Upper lobe of left lung (tissue), 6 donors: ENCODE results near the gene DNAJC1. TPM values are rescaled to one million over a fixed set of nuclear protein-coding genes. Genes with fewer than 3 reads are reported as not detected.

Experiments
- ATAC-seq, 2 donors: fragments of 200-7000 bp; cut with Tn5 transposase; one replicate each; pipeline ENCODE4 v1.9.1; 2022; ENCODE audit warnings: mild to moderate bottlenecking in 2 of 2, moderate library complexity in 2 of 2; ENCODE audit not compliant: low FRiP score in 2 of 2
- DNase-seq, 2 donors: peaks; one replicate each; pipeline ENCODE4 v3.0.0-alpha.2; 2019 to 2020
- H3K27ac ChIP-seq, 4 donors: fragments of 200-600 bp; sonication (generic); one replicate each; pipeline ENCODE4 v1.5.1; 2016 to 2019
- H3K27me3 ChIP-seq, 4 donors: fragments of 200-600 bp; sonication (generic); one replicate each; pipeline ENCODE4 v1.5.1; 2017 to 2019
- H3K36me3 ChIP-seq, 4 donors: fragments of 200-600 bp; sonication (generic); one replicate each; pipeline ENCODE4 v1.5.1; 2016 to 2019
- H3K4me1 ChIP-seq, 4 donors: fragments of 200-600 bp; sonication (generic); one replicate each; pipeline ENCODE4 v1.5.1; 2018 to 2019
- H3K4me3 ChIP-seq, 4 donors: fragments of 200-600 bp; sonication (generic); one replicate each; pipeline ENCODE4 v1.5.1; 2017 to 2019; ENCODE audit warnings: mild to moderate bottlenecking in 2 of 4, moderate library complexity in 1 of 4
- H3K9me3 ChIP-seq, 4 donors: fragments of 200-600 bp; sonication (generic); one replicate each; pipeline ENCODE4 v1.5.1; 2018 to 2019
- EP300 ChIP-seq, 4 donors: sonication (generic); formaldehyde crosslinking; IDR thresholded peaks; one replicate each; pipeline ENCODE4 v1.5.1; 2017; ENCODE audit warnings: antibody characterized with exemption in 4 of 4, control low read depth in 2 of 4
- POLR2A ChIP-seq, 4 donors: fragments of 450-650 bp; IDR thresholded peaks; one replicate each; pipeline ENCODE4 v1.5.1; 2016 to 2017; ENCODE audit warnings: antibody characterized with exemption in 4 of 4, mild to moderate bottlenecking in 2 of 4
- POLR2AphosphoS5 ChIP-seq, 2 donors: sonication (generic); formaldehyde crosslinking; IDR thresholded peaks; one replicate each; pipeline ENCODE4 v1.5.1; 2017; ENCODE audit warnings: antibody characterized with exemption in 2 of 2
- WGBS, 2 donors: methylation state at CpG; one replicate each; pipeline ENCODE4 v1.1.5; 2017 to 2018; 5-methylcytosine and 5-hydroxymethylcytosine counted together
- total RNA-seq, 6 donors: library from RNA; depleted of rRNA in 4 of 6; stranded (reverse); fragments of >200 nt in 4 of 6; gene quantifications; one replicate each; pipeline versions ENCODE4 v1.1.0 to v1.2.1, GENCODE V29; 2016 to 2021
- TF ChIP-seq, protein P1 (sequence below), 6 experiments: fragments of 450-650 bp in 4 of 6; fragments of 200-600 bp in 2 of 6; sonication (generic) in 2 of 6; IDR thresholded peaks; one replicate each; pipeline ENCODE4 v1.5.1; 2016 to 2019; ENCODE audit warnings: antibody characterized with exemption in 6 of 6
- donor health status: DM: no; HTN: no; CAD: no; lungs with moderate emphysema.
- donor health status: DM: no; HTN: yes; CAD: no; lungs with severe emphysema.

Gene DNAJC1
- total RNA-seq, 6 donors from 2014 or later, result 30.8 to 106 (median 74.1) TPM

DNA sequence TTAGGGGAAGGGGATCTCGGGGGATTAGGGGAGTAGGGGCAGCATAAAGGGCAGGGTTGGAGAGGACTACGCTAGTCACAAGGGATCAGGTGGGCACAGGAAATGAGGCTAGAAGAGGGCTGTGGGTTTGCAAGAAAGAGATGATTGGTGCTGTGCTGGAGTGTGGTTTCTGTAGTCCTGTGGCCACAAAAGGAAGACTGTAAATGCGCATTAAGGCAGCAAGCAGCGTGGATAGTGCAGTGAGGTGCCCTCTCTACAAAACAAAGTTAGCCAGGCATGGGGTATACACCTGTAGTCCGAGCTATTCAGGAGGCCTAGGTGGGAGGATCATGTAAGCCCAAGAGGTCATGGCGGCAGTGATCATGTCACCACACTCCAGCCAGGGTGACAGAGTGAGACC is 257.4 kb downstream of the DNAJC1 start:
- ATAC-seq (no peak), DNase-seq (no peak)
- Histone ChIP-seq H3K9me3 (no peaks in the 10 kb centered on the region), H3K36me3 (peaks cover 0 to 39% (median 15%) of the 10 kb centered on the region in 4 donors), H3K27ac (no peak overlapping the region), H3K4me3 (no peak overlapping the region), H3K27me3 (no peaks in the 10 kb centered on the region), H3K4me1 (no peaks in the 10 kb centered on the region)
- TF ChIP-seq, protein P1, sequence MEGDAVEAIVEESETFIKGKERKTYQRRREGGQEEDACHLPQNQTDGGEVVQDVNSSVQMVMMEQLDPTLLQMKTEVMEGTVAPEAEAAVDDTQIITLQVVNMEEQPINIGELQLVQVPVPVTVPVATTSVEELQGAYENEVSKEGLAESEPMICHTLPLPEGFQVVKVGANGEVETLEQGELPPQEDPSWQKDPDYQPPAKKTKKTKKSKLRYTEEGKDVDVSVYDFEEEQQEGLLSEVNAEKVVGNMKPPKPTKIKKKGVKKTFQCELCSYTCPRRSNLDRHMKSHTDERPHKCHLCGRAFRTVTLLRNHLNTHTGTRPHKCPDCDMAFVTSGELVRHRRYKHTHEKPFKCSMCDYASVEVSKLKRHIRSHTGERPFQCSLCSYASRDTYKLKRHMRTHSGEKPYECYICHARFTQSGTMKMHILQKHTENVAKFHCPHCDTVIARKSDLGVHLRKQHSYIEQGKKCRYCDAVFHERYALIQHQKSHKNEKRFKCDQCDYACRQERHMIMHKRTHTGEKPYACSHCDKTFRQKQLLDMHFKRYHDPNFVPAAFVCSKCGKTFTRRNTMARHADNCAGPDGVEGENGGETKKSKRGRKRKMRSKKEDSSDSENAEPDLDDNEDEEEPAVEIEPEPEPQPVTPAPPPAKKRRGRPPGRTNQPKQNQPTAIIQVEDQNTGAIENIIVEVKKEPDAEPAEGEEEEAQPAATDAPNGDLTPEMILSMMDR (IDR thresholded peaks at IDR 0.05), result no peak
- TF ChIP-seq POLR2AphosphoS5 (IDR thresholded peaks at IDR 0.05) (no peak), EP300 (IDR thresholded peaks at IDR 0.05) (no peak), POLR2A (IDR thresholded peaks at IDR 0.05) (no peak)
- 78 to 86% methylated on average over 6 of the region's 6 CpGs for WGBS, 2 donors

DNA sequence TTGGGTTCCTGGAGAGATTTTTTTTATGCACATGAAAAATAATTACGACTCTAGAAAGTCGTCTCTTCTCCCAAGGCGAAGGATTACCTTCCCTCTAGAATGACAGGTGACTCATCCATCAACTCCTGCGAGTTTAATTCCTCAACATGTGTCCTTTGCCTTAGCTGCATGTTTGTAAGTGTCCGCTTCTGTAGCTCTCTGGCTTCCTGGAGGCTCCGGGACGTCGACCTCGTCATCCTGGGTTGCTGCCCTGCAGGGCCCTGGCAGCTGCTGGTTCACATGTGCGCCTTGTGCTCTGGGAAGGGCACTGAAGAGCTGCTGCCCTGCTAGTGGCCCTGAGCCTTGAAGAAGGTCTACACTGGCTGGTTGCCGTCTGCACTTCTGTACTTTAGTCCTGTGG is 259.3 kb downstream of the DNAJC1 start:
- no peak for ATAC-seq
- no peak overlapping the region for H3K4me3 ChIP-seq
- no peaks in the 10 kb centered on the region for H3K4me1 ChIP-seq
- H3K9me3 ChIP-seq, result no peaks in the 10 kb centered on the region
- no peak overlapping the region for H3K27ac ChIP-seq
- 86 to 87% methylated on average over 10 to 11 of the region's 11 CpGs for WGBS, 2 donors
- no peak for DNase-seq
- H3K36me3 ChIP-seq, result peaks cover 4 to 56% (median 22%) of the 10 kb centered on the region in 4 donors
- H3K27me3 ChIP-seq, result no peaks in the 10 kb centered on the region
- TF ChIP-seq EP300 (IDR thresholded peaks at IDR 0.05) (no peak), POLR2A (IDR thresholded peaks at IDR 0.05) (no peak)
- TF ChIP-seq, protein P1 (IDR thresholded peaks at IDR 0.05), result no peak

DNA sequence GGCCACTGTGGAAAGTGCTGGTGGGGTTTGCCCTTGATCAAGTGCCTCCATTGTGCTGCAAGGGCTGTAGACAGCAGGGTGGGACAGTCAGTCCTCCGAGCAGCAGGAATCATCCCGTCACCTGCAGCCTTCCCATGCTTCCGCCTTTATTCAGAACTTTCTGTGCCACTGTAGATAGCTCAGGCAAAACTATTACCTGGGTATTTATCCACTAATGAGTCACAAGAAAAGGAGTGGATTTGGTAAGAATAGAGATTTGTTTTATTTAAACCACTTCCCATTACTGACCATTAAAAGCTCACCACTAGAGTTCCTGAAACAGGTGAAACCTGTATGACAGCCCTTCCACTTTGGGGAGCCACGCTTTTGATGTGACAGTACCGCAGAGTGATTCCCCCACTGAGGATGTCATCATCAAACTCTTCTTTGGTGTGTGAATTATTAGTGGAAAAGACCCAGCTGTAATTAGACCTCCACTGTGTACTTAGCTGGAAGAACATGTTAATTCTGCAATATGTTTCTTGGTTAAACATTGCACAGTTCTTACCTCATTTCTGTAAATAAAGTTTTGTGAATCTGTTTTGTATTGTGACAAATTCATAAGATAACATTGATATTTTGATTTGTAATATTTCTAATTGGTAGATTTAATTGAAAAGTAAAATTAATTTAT is 260.7 kb downstream of the DNAJC1 start:
- H3K27ac ChIP-seq, result no peak overlapping the region
- no peak for ATAC-seq
- peaks cover 4 to 69% (median 32%) of the 10 kb centered on the region in 4 donors for H3K36me3 ChIP-seq

DNA sequence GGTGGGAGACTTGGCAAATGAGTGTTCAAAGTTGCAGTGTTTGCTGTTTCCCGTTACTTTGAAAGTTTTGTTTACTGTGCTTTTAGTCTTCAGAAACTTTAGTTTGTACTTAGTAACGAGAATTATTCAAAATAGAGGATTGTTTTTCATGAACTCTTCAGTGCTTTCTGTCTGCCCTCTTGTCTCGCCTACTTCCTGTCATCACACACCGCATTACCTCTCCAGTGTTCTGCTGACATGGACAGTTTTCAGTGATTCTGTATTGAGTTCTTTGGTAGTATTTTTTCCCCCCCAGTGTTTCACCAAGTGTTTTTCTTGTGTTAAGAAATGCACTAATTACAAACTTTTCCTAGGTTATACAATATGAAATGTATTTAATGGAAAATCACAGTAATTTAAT is 262.5 kb downstream of the DNAJC1 start:
- Histone ChIP-seq H3K4me1 (no peaks in the 10 kb centered on the region), H3K4me3 (no peak overlapping the region), H3K27ac (no peak overlapping the region), H3K36me3 (peaks cover 4 to 78% (median 37%) of the 10 kb centered on the region in 4 donors), H3K27me3 (no peaks in the 10 kb centered on the region), H3K9me3 (no peaks in the 10 kb centered on the region)
- TF ChIP-seq EP300 (IDR thresholded peaks at IDR 0.05), result no peak
- no peak for TF ChIP-seq POLR2AphosphoS5 (IDR thresholded peaks at IDR 0.05)
- TF ChIP-seq, protein P1 (IDR thresholded peaks at IDR 0.05), result no peak
- TF ChIP-seq POLR2A (IDR thresholded peaks at IDR 0.05), result no peak
- ATAC-seq (no peak), DNase-seq (no peak)
- 72 to 76% methylated on average over 4 of the region's 4 CpGs for WGBS, 2 donors

More for the DNA sequence above, 260.7 kb downstream of the DNAJC1 start:
- Histone ChIP-seq H3K4me1 (no peaks in the 10 kb centered on the region), H3K27me3 (no peaks in the 10 kb centered on the region), H3K9me3 (no peaks in the 10 kb centered on the region), H3K4me3 (no peak overlapping the region)
- no peak for TF ChIP-seq POLR2AphosphoS5 (IDR thresholded peaks at IDR 0.05)
- no peak for TF ChIP-seq POLR2A (IDR thresholded peaks at IDR 0.05)
- no peak for TF ChIP-seq EP300 (IDR thresholded peaks at IDR 0.05)
- TF ChIP-seq, protein P1 (IDR thresholded peaks at IDR 0.05), result no peak
- WGBS, 2 donors, result 89 to 90% methylated on average over 5 of the region's 5 CpGs
- DNase-seq, result no peak

DNA sequence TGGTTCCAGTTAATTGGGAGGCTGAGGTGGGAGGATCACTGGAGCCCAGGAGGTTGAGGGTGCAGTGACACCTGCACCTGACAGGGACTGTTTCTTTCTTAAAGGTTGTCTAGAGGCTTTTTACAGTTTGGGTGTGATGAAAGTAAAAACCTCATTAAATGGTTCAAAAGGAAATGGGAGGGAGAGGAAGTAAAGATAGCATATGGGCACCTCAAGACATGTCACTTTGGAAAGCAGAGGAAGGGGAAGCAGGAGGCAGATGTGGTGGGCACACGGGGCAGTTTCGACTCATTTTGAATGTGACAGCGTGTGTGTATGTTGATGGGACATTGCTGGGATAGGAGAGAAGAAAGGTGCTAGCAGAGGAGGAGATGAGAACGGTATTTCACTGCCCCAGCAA is 266.4 kb downstream of the DNAJC1 start:
- WGBS, 2 donors, result 53 to 81% methylated on average over 4 of the region's 4 CpGs
- ATAC-seq (no peak), DNase-seq (no peak)
- no peak overlapping the region for H3K4me3 ChIP-seq
- no peaks in the 10 kb centered on the region for H3K27me3 ChIP-seq
- H3K36me3 ChIP-seq, result peaks cover 10 to 74% (median 36%) of the 10 kb centered on the region in 4 donors
- H3K4me1 ChIP-seq, result no peaks in the 10 kb centered on the region
- no peaks in the 10 kb centered on the region for H3K9me3 ChIP-seq
- no peak overlapping the region for H3K27ac ChIP-seq
- no peak for TF ChIP-seq EP300 (IDR thresholded peaks at IDR 0.05)
- TF ChIP-seq, protein P1 (IDR thresholded peaks at IDR 0.05), result no peak
- no peak for TF ChIP-seq POLR2A (IDR thresholded peaks at IDR 0.05)
